Calu3 (cell line): ENCODE results near the gene MTRFR. TPM values are rescaled to one million over a fixed set of nuclear protein-coding genes. Genes with fewer than 3 reads are reported as not detected.

ENCODE experiments used
- BruUV-seq: library from RNA; stranded (reverse); fragments of 400-500 nt; replicated peaks from 2 replicates; lab custom pipeline; 2021; lab: Mats Ljungman, UMichigan
- CTCF ChIA-PET: fragments of 300-600 bp; sonication (Branson Sonifier 250); formaldehyde crosslinking; loops from one replicate; lab custom pipeline; 2022; ENCODE audit warnings: antibody characterized with exemption; lab: Charles Lee
- DNase-seq: peaks from one replicate; pipeline ENCODE4 v3.0.0; 2022
- H3K27ac Mint-ChIP-seq: one replicate; pipeline ENCODE4 v1.8.0; 2022; ENCODE audit warnings: mixed read lengths; ENCODE audit not compliant: unreplicated experiment
- H3K27me3 Mint-ChIP-seq: one replicate; pipeline ENCODE4 v1.8.0; 2022; ENCODE audit warnings: mixed read lengths; ENCODE audit not compliant: unreplicated experiment
- H3K36me3 Mint-ChIP-seq: one replicate; pipeline ENCODE4 v1.8.0; 2022; ENCODE audit warnings: mild to moderate bottlenecking, moderate library complexity, mixed read lengths; ENCODE audit not compliant: insufficient read depth, unreplicated experiment
- H3K4me1 Mint-ChIP-seq: one replicate; pipeline ENCODE4 v1.8.0; 2022; ENCODE audit warnings: mild to moderate bottlenecking, low read depth, mixed read lengths; ENCODE audit not compliant: unreplicated experiment
- H3K4me3 Mint-ChIP-seq: one replicate; pipeline ENCODE4 v1.8.0; 2022; ENCODE audit warnings: mild to moderate bottlenecking, low read depth, moderate library complexity, mixed read lengths; ENCODE audit not compliant: unreplicated experiment
- H3K9me3 Mint-ChIP-seq: one replicate; pipeline ENCODE4 v1.8.0; 2022; ENCODE audit warnings: low read depth, mixed read lengths; ENCODE audit not compliant: unreplicated experiment
- CTCF ChIP-seq: fragments of 200-600 bp; IDR thresholded peaks from one replicate; pipeline ENCODE4 v1.8.0; 2022; ENCODE audit warnings: antibody characterized with exemption; ENCODE audit not compliant: unreplicated experiment
- intact Hi-C: fragments of 100-400 bp; cut with micrococcal nuclease; formaldehyde crosslinking; loops from one replicate; pipeline ENCODE4 v1.10.0; 2022; ENCODE audit not compliant: unreplicated experiment
- total RNA-seq: library from RNA; stranded (reverse); gene quantifications from 2 replicates; pipeline ENCODE4 v1.2.3, GENCODE V29; 2022

MTRFR gene
- total RNA-seq, 1 experiment from 2014 or later: 24.7 TPM

- TSS peak; percentile 55 for BruUV-seq
- no peaks in the 10 kb centered on the region for H3K9me3 Mint-ChIP-seq
- peak overlapping the region; percentile 52 for H3K27ac Mint-ChIP-seq
- no peak for TF ChIP-seq CTCF
- no peaks in the 10 kb centered on the region for H3K27me3 Mint-ChIP-seq
- peak; percentile 30 for DNase-seq
- peak overlapping the region; percentile 78 for H3K4me3 Mint-ChIP-seq
- H3K36me3 Mint-ChIP-seq: peaks cover 27% of the 10 kb centered on the region
- intact Hi-C loops: no loop called here
- H3K4me1 Mint-ChIP-seq: no peaks in the 10 kb centered on the region
- CTCF ChIA-PET: interaction anchor here (0.6 to 1.5 kb wide), 3 partner anchors 32 to 702 kb away, joined by 3 to 6 read pairs (median 4); partner anchors contain the start of gene CCDC92
These were observed 37.2 kb downstream of the MTRFR start for GRCh38 chr12:123270214-123271000.

DNA sequence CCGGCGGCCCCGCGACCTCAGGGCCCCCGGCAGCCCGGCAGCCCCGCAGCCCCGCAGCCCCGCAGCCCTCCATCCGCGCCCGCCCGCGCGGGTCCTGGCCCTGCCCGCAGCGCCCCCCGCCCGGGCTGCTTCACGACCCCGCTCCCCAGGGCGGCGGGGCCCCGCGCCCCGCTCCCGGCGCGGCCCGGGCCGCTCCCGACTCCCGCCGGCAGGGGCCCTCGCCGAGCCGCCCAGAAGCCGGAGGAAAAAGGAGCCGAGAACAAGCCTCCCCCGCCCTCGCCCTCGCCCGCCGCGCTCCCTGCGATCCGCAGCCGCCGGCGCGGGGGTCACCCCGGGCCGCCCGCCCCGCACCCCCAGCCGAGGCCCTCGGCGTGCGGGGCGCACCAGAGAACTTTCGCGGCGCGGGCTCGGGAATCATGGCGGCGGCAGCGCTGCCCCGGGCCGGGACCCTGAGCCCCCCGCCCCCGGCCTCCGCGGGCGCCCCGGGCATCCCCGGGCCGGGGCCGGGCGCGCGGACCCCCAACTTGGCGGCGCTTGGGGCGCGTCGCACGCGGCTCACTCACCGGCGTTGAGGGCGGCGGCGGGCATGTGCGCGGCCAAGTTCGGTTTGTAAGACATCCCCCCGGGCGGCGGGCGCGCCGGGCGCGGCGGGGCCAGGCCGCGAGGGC is 37.9 kb downstream of the MTRFR start:
- H3K27ac Mint-ChIP-seq: no peak overlapping the region
- intact Hi-C loops: no loop called here
- DNase-seq: peak; percentile 88

DNA sequence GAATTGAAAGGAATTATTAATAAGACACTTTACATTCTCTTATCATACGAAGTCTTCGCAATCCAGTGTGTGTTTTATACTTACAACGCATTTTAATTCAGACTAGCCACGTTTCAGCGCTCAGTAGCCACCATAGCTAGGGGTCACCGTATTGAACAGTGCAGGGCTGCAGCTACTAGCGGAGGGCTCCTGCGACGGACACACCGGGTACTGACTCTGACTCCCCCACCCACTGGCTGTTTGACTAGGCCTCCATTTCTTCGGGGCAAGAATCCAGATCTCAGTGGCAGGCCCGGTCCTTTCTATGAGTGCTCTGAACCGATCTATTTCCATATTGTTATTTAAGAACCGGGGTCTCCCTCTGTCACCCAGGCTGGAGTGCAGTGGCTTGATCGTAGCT is 39.9 kb downstream of the MTRFR start:
- no peak for DNase-seq
- CTCF ChIA-PET: no interaction called here
- Mint-ChIP-seq H3K9me3 (no peaks in the 10 kb centered on the region), H3K4me3 (peak overlapping the region; percentile 41), H3K36me3 (peaks cover 27% of the 10 kb centered on the region), H3K27ac (no peak overlapping the region), H3K4me1 (no peaks in the 10 kb centered on the region), H3K27me3 (no peaks in the 10 kb centered on the region)
- no TSS peak for BruUV-seq
- no peak for TF ChIP-seq CTCF
- intact Hi-C loops: no loop called here

More for the DNA sequence above, 37.9 kb downstream of the MTRFR start:
- Mint-ChIP-seq H3K27me3 (no peaks in the 10 kb centered on the region), H3K4me3 (peak overlapping the region; percentile 78), H3K9me3 (no peaks in the 10 kb centered on the region), H3K36me3 (peaks cover 27% of the 10 kb centered on the region), H3K4me1 (no peaks in the 10 kb centered on the region)
- BruUV-seq: no TSS peak
- peak; percentile 49 for TF ChIP-seq CTCF
- CTCF ChIA-PET: interaction anchor here (0.6 to 0.9 kb wide), 2 partner anchors 94 to 701 kb away, joined by 3 to 6 read pairs; partner anchors contain the start of gene CCDC92

DNA sequence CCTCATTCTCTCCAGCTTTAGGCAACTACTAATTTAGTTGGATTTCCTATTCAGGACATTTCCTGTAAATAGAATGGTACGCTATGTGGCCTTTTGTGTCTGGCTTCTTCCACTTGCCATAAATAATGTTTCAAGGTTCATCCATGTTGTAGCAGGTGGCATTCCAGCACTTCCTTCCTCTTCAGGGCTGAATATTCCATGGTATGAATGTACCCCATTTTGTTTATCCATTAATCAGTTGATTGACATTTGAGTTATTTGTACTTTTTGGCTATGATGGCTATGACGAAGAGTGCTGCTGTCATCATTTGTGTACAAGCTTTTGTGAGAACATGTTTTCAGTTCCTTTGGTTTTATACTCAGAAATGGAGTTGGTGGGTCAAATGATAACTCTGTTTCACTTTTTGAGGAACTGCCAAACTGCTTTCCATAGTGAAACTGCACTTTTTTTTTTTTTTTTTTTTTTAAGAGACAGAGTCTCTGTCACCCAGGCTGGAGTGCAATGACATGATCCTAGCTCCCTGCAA is 44.9 kb downstream of the MTRFR start:
- Mint-ChIP-seq H3K9me3 (no peaks in the 10 kb centered on the region), H3K27me3 (no peaks in the 10 kb centered on the region), H3K4me1 (no peaks in the 10 kb centered on the region), H3K36me3 (peaks cover under 1% of the 10 kb centered on the region), H3K4me3 (no peak overlapping the region), H3K27ac (no peak overlapping the region)
- TF ChIP-seq CTCF: no peak
- CTCF ChIA-PET: no interaction called here
- no peak for DNase-seq
- BruUV-seq: no TSS peak
- intact Hi-C loops: no loop called here
